HEK293 (cell line): Measurements from ENCODE around the gene NOM1.

ENCODE experiments used
- CTCF ChIA-PET: fragments of 350-600 bp; formaldehyde crosslinking; extraction: SDS; loops from one replicate; lab custom pipeline; 2021; ENCODE audit warnings: antibody characterized with exemption; lab: Yijun Ruan, JAX
- POLR2A ChIA-PET: fragments of 300-600 bp; formaldehyde crosslinking; extraction: SDS; loops from one replicate; lab custom pipeline; 2020; ENCODE audit warnings: antibody characterized with exemption, inconsistent platforms; lab: Yijun Ruan, JAX
- H3K27ac ChIP-seq: fragments of 200-500 bp; sonication (Bioruptor generic); 2 replicates; pipeline ENCODE4 v1.5.1; 2014; ENCODE audit warnings: low read depth, low read length, control low read depth, inconsistent platforms; ENCODE audit errors: extremely low read depth
- H3K36me3 ChIP-seq, 2 experiments: fragments of 200-500 bp in 1 of 2; sonication (Bioruptor generic) in 1 of 2; 1 replicate in 1 of 2; 2 replicates in 1 of 2; pipeline ENCODE4 v1.5.1; 2014 to 2017; ENCODE audit warnings: inconsistent platforms in 2 of 2, low read length in 2 of 2; ENCODE audit not compliant: control insufficient read depth in 2 of 2, insufficient read depth in 1 of 2
- H3K4me1 ChIP-seq: fragments of 200-500 bp; sonication (Bioruptor generic); 2 replicates; pipeline ENCODE4 v1.5.1; 2014; ENCODE audit warnings: mild to moderate bottlenecking, low read length, inconsistent platforms; ENCODE audit not compliant: control insufficient read depth, insufficient read depth
- H3K4me3 ChIP-seq: 2 replicates; pipeline ENCODE4 v1.5.1; 2011; ENCODE audit warnings: low read depth, mild to moderate bottlenecking, control low read depth, low read length, moderate library complexity
- H3K9me3 ChIP-seq: fragments of 200-500 bp; sonication (Bioruptor generic); 2 replicates; pipeline ENCODE4 v1.5.1; 2014; ENCODE audit warnings: low read depth, low read length, inconsistent platforms; ENCODE audit not compliant: control insufficient read depth, insufficient read depth
- EGR2 ChIP-seq: fragments of 450-650 bp; formaldehyde crosslinking; IDR thresholded peaks from 2 replicates; pipeline ENCODE4 v1.5.1; 2016; ENCODE audit warnings: low read depth, missing biosample characterization, missing genetic modification characterization
- GLIS1 ChIP-seq: fragments of 450-650 bp; formaldehyde crosslinking; IDR thresholded peaks from 2 replicates; pipeline ENCODE4 v1.5.1; 2016; ENCODE audit warnings: missing biosample characterization, missing genetic modification characterization
- MEIS1 ChIP-seq: sonication (generic); formaldehyde crosslinking; IDR thresholded peaks from 2 replicates; pipeline ENCODE4 v1.8.1; 2022; ENCODE audit warnings: missing genetic modification reagents, mild to moderate bottlenecking, borderline replicate concordance
- ZIC2 ChIP-seq: fragments of 450-650 bp; formaldehyde crosslinking; IDR thresholded peaks from 2 replicates; pipeline ENCODE4 v1.5.1; 2016; ENCODE audit warnings: missing biosample characterization, missing genetic modification characterization
- ZNF114 ChIP-seq: fragments of 450-650 bp; formaldehyde crosslinking; IDR thresholded peaks from 2 replicates; pipeline ENCODE4 v1.5.0; 2017; ENCODE audit warnings: missing biosample characterization, missing genetic modification characterization
- ZNF146 ChIP-seq: fragments of 450-650 bp; formaldehyde crosslinking; IDR thresholded peaks from 2 replicates; pipeline ENCODE4 v1.5.1; 2016; ENCODE audit warnings: missing biosample characterization, missing genetic modification characterization
- ZNF155 ChIP-seq: fragments of 450-650 bp; formaldehyde crosslinking; IDR thresholded peaks from 2 replicates; pipeline ENCODE4 v1.5.1; 2016; ENCODE audit warnings: missing biosample characterization, missing genetic modification characterization
- ZNF248 ChIP-seq: fragments of 450-650 bp; formaldehyde crosslinking; IDR thresholded peaks from 2 replicates; pipeline ENCODE4 v1.5.1; 2017; ENCODE audit warnings: missing biosample characterization, missing genetic modification characterization
- ZNF366 ChIP-seq: fragments of 450-650 bp; formaldehyde crosslinking; conservative IDR thresholded peaks from 2 replicates; pipeline ENCODE4 v1.5.1; 2016; ENCODE audit warnings: missing biosample characterization, missing genetic modification characterization
- ZNF501 ChIP-seq: fragments of 450-650 bp; formaldehyde crosslinking; IDR thresholded peaks from 2 replicates; pipeline ENCODE4 v1.5.1; 2016; ENCODE audit warnings: missing biosample characterization, missing genetic modification characterization
- ZNF560 ChIP-seq: fragments of 450-650 bp; formaldehyde crosslinking; IDR thresholded peaks from 2 replicates; pipeline ENCODE4 v1.5.1; 2017; ENCODE audit warnings: missing biosample characterization, missing genetic modification characterization, borderline replicate concordance
- ZNF600 ChIP-seq: fragments of 450-650 bp; formaldehyde crosslinking; IDR thresholded peaks from 2 replicates; pipeline ENCODE4 v1.5.1; 2016; ENCODE audit warnings: missing biosample characterization, missing genetic modification characterization
- ZNF658 ChIP-seq: fragments of 450-650 bp; formaldehyde crosslinking; IDR thresholded peaks from 2 replicates; pipeline ENCODE4; 2016; ENCODE audit warnings: missing biosample characterization, missing genetic modification characterization
- ZNF701 ChIP-seq: fragments of 450-650 bp; formaldehyde crosslinking; IDR thresholded peaks from 2 replicates; pipeline ENCODE4 v1.5.1; 2016; ENCODE audit warnings: missing biosample characterization, missing genetic modification characterization
- ZNF776 ChIP-seq: fragments of 450-650 bp; formaldehyde crosslinking; IDR thresholded peaks from 2 replicates; pipeline ENCODE4 v1.5.0; 2017; ENCODE audit warnings: missing biosample characterization, missing genetic modification characterization, borderline replicate concordance
- ZNF777 ChIP-seq: fragments of 450-650 bp; formaldehyde crosslinking; IDR thresholded peaks from 2 replicates; pipeline ENCODE4 v1.5.1; 2017; ENCODE audit warnings: missing biosample characterization, missing genetic modification characterization, borderline replicate concordance
- TF ChIP-seq, protein P1 (sequence below): fragments of 450-650 bp; formaldehyde crosslinking; conservative IDR thresholded peaks from 2 replicates; pipeline ENCODE4 v1.5.1; 2016; ENCODE audit warnings: low read depth, missing biosample characterization, missing genetic modification characterization

The NOM1 gene

GRCh38 chr7:157019718-157020451 lies 70.4 kb downstream of the NOM1 start:
- H3K4me3 ChIP-seq = no peak overlapping the region
- no peaks in the 10 kb centered on the region for H3K9me3 ChIP-seq
- H3K36me3 ChIP-seq = no peaks in the 10 kb centered on the region
- CTCF ChIA-PET = interaction anchor here (0.7 kb wide), 1 partner anchor 1746 kb away, joined by 3 read pairs; no protein-coding TSS in a partner anchor
- H3K4me1 ChIP-seq = no peaks in the 10 kb centered on the region
- TF ChIP-seq ZNF776 (no peak), GLIS1 (tag by site-specific recombination) (no peak)
- TF ChIP-seq, protein P1, sequence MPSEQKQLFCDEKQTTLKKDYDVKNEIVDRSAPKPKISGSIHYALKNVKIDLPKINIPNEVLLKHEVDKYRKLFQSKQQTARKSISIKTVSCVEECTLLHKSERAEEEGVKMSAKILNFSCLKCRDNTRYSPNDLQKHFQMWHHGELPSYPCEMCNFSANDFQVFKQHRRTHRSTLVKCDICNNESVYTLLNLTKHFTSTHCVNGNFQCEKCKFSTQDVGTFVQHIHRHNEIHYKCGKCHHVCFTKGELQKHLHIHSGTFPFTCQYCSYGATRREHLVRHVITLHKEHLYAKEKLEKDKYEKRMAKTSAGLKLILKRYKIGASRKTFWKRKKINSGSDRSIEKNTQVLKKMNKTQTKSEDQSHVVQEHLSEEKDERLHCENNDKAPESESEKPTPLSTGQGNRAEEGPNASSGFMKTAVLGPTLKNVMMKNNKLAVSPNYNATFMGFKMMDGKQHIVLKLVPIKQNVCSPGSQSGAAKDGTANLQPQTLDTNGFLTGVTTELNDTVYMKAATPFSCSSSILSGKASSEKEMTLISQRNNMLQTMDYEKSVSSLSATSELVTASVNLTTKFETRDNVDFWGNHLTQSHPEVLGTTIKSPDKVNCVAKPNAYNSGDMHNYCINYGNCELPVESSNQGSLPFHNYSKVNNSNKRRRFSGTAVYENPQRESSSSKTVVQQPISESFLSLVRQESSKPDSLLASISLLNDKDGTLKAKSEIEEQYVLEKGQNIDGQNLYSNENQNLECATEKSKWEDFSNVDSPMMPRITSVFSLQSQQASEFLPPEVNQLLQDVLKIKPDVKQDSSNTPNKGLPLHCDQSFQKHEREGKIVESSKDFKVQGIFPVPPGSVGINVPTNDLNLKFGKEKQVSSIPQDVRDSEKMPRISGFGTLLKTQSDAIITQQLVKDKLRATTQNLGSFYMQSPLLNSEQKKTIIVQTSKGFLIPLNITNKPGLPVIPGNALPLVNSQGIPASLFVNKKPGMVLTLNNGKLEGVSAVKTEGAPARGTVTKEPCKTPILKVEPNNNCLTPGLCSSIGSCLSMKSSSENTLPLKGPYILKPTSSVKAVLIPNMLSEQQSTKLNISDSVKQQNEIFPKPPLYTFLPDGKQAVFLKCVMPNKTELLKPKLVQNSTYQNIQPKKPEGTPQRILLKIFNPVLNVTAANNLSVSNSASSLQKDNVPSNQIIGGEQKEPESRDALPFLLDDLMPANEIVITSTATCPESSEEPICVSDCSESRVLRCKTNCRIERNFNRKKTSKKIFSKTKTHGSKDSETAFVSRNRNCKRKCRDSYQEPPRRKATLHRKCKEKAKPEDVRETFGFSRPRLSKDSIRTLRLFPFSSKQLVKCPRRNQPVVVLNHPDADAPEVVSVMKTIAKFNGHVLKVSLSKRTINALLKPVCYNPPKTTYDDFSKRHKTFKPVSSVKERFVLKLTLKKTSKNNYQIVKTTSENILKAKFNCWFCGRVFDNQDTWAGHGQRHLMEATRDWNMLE (tag by site-specific recombination) = no peak
- TF ChIP-seq, all 188 proteins: peak for 0
- POLR2A ChIA-PET = no interaction called here
- H3K27ac ChIP-seq = no peak overlapping the region

GRCh38 chr7:157020514-157021070 lies 71.1 kb downstream of the NOM1 start:
- H3K4me1 ChIP-seq = no peaks in the 10 kb centered on the region
- H3K4me3 ChIP-seq = no peak overlapping the region
- no peak overlapping the region for H3K27ac ChIP-seq
- POLR2A ChIA-PET = no interaction called here
- CTCF ChIA-PET = interaction anchor here (0.7 kb wide), 1 partner anchor 1747 kb away, joined by 3 read pairs; no protein-coding TSS in a partner anchor
- H3K9me3 ChIP-seq = no peaks in the 10 kb centered on the region
- no peak for TF ChIP-seq ZNF658 (tag by site-specific recombination)
- TF ChIP-seq ZNF701 (tag by site-specific recombination) = no peak
- TF ChIP-seq MEIS1 (CRISPR knock-in tag) = no peak
- no peak for TF ChIP-seq ZNF248
- no peak for TF ChIP-seq EGR2
- no peak for TF ChIP-seq ZNF155 (tag by site-specific recombination)
- TF ChIP-seq, all 188 proteins: peak for 0
- no peaks in the 10 kb centered on the region for H3K36me3 ChIP-seq

GRCh38 chr7:157021071-157021870 lies 71.8 kb downstream of the NOM1 start:
- Histone ChIP-seq H3K36me3 (no peaks in the 10 kb centered on the region), H3K4me1 (no peaks in the 10 kb centered on the region), H3K27ac (no peak overlapping the region), H3K9me3 (no peaks in the 10 kb centered on the region), H3K4me3 (no peak overlapping the region)
- CTCF ChIA-PET = interaction anchor here (0.7 kb wide), 1 partner anchor 1748 kb away, joined by 3 read pairs; no protein-coding TSS in a partner anchor
- no peak for TF ChIP-seq ZNF777 (tag by site-specific recombination)
- TF ChIP-seq ZIC2 = no peak
- TF ChIP-seq ZNF560 = no peak
- TF ChIP-seq ZNF600 (tag by site-specific recombination) = no peak
- no peak for TF ChIP-seq ZNF146 (tag by site-specific recombination)
- no peak for TF ChIP-seq ZNF501 (tag by site-specific recombination)
- TF ChIP-seq ZNF366 (tag by site-specific recombination) = no peak
- TF ChIP-seq ZNF114 (tag by site-specific recombination) = no peak
- POLR2A ChIA-PET = no interaction called here
